GM12891 (cell line): ENCODE data around the gene PROSER2.

Experiments used
- POLR2A ChIP-seq: IDR thresholded peaks from 2 replicates; pipeline ENCODE4 v1.6.1; 2011; ENCODE audit warnings: low read depth, low read length, control low read depth
- POLR2AphosphoS5 ChIP-seq: IDR thresholded peaks from 2 replicates; pipeline ENCODE4 v1.6.1; 2011; ENCODE audit warnings: low read depth, low read length, control low read depth
- POU2F2 ChIP-seq: IDR thresholded peaks from 2 replicates; pipeline ENCODE4 v1.6.1; 2011; ENCODE audit warnings: low read depth, mild to moderate bottlenecking, control low read depth, low read length, moderate library complexity
- SPI1 ChIP-seq: IDR thresholded peaks from 2 replicates; pipeline ENCODE4 v1.6.1; 2011; ENCODE audit warnings: low read depth, low read length, control low read depth
- TAF1 ChIP-seq: IDR thresholded peaks from 2 replicates; pipeline ENCODE4 v1.6.1; 2011; ENCODE audit warnings: low read depth, low read length, control low read depth

DNA sequence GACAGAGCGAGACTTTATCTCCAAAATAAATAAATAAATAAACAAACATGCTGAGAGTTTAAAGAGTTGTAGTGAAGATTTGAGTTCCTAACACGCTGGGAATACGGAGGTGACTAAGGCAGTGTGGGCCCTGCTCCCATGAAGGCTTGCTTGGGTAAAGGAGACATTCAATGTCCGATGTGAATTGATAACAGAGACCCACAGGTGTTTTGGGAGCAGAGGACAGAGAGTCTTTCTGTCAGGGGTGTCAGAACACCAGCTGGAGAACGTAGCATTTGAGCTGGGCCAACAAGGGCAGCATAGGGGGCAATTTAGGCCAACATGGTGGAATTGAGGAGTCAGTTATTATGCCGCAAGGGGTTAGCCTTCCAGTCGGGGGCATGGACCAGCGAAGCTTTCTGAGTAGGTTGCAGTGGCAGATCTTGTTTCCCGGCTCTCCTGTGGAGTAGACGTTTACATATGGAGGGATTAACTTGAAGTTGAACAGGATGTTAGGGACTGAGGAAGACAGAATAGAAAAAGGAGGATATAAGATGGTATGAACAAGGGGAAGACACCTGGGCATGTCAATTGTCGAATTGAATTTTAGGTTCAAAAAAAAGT lies 5.6 kb downstream of the PROSER2 start:
- no peak for TF ChIP-seq POLR2AphosphoS5
- no peak for TF ChIP-seq POLR2A
- TF ChIP-seq TAF1: no peak
- TF ChIP-seq SPI1: no peak
- TF ChIP-seq POU2F2: no peak
